Medulla oblongata (tissue), 1 donor: ENCODE measurements around the gene IFRD2.
"Not testable (repeated sequence)": the region's sequence is repeated elsewhere in the genome, so short reads cannot be mapped to it uniquely, and the experiment has no call there.

Source experiments
- DNase-seq: peaks from one replicate; pipeline ENCODE4 v3.0.0-alpha.2; 2015; ENCODE audit errors: extremely low spot score

Gene IFRD2

DNA sequence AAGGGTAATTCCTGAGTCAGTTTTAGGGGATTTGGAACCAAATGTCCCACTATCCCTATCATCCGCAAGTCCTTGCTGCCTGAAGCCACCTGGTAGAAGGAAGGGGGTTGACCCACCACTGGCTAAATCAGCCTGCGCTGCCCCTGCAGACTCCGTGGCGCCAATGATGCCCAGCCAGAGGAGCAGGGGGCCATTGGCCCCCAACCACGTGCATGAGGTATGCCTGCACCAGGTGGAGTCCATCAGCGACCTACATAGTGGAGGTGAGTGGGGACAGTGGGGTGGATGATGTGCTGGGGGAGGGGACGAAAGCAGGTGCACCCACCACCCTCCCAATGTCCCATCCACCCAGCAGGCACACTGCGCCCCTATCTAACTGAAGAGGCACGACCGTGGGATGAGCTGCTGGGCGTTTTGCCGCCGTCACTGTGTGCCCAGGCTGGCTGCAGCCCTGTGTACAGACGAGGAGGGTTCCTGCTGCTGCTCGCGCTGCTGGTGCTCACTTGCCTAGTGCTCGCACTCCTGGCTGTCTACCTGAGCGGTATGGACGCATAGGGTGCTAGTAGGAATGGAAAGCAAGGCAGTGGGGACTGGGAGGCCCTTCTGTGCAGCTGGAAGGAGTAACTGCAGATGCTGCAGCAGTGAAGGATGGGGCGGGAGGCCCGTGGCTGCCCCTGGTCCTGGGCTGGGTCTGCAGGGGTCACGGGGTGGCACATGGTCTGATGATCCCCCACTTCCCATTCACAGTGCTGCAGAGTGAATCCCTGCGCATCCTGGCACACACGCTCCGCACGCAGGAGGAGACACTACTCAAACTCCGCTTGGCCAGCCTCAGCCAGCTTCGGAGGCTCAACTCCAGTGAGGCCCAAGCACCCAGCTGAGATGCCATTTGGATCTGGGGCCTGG, 5.7 kb downstream of the IFRD2 start:
- DNase-seq = no peak

DNA sequence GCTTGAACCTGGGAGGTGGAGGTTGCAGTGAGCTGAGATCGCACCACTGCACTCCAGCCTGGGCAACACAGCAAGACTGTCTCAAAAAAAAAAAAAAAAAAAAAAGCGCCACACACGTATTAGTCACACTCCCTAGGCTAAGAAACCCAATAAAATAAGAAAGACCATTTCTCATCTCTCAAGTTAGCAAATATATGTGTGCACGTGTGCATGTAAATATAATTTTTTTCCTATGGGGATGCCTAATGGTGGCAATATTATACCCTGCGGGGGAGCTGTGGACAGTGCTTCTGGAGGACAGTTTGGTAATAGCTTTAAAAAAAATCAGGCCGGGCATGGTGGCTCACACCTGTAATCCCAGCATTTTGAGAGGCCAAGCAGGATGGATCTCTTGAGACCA, 8.1 kb downstream of the IFRD2 start:
- DNase-seq = not testable (repeated sequence)

DNA sequence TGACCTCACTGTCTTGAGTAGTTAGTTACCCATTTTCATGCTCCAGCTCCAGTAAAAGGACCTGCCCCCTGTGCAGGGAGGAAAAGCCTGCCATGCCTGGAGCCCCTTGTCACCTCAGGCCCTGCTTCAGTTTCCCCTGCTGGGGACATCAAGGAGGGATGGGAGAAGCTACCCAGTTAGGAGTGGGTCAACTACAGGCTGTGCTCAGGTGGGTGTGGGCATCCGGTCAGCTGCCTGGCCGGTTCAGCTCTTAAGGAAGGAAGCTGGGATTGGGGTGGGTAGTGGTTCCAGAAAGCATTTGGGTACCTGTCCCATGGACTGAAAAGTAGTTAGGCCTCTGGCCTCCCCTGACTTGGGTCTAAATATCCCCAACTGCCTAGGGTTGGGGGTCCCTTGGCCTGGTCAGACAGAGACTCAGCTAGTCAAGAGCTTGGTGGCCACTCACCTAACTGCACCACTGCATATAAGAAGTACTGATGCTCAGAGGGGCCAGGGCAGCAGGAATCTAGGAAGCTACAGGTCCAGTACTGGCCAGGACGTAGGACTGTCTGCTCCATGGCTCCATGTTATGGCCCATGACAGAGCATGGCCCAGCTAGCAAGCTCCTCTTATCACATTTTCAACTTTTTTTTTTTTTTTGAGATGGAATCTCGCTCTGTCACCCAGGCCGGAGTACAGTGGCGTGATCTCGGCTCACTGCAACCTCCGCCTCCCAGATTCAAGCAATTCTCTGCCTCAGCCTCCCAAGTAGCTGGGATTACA, 12.8 kb downstream of the IFRD2 start:
- DNase-seq = no peak

DNA sequence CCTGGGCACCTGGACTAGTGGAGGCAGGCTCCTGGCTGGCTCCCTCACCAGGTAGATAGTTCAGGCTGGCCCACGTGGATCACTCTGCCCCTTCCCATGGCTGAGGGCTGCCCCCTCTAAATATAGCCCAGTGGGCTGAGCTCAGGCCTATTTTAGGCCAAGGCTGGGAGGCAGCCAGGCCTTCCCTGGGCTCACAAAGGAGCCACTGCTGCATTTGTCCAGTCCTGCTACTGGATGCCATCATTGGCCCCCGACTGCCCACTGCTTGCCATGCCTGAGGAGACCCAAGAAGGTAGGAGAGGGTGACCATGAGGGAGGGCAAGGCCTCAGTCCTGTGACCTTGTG, 13.4 kb downstream of the IFRD2 start, which contains the start of gene LSMEM2:
Gene LSMEM2, plus strand, starts transcription at position 208 of the 345 bp plus-strand sequence. Its CDS starts 27 bp downstream, at position 235.
- DNase-seq = peak; percentile 71

GRCh38 chr3:50278123-50278879, 13.9 kb downstream of the IFRD2 start:
- peak; percentile 75 for DNase-seq

DNA sequence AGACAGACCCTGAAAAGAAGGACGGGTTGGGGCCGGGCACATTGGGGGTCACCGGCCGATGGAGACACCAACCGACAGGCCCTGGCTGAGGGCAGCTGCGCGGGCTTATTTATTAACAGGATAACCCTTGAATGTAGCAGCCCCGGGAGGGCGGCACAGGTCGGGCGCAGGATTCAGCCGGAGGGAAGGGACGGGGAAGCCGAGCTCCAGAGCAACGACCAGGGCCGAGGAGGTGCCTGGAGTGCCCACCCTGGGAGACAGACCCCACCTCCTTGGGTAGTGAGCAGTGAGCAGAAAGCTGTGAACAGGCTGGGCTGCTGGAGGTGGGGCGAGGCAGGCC, 15.5 kb downstream of the IFRD2 start:
- no peak for DNase-seq

- DNase-seq = no peak
Observed at GRCh38 chr3:50275996-50276761, 16.1 kb downstream of the IFRD2 start.

GRCh38 chr3:50275141-50275995, 16.9 kb downstream of the IFRD2 start:
- no peak for DNase-seq

DNA sequence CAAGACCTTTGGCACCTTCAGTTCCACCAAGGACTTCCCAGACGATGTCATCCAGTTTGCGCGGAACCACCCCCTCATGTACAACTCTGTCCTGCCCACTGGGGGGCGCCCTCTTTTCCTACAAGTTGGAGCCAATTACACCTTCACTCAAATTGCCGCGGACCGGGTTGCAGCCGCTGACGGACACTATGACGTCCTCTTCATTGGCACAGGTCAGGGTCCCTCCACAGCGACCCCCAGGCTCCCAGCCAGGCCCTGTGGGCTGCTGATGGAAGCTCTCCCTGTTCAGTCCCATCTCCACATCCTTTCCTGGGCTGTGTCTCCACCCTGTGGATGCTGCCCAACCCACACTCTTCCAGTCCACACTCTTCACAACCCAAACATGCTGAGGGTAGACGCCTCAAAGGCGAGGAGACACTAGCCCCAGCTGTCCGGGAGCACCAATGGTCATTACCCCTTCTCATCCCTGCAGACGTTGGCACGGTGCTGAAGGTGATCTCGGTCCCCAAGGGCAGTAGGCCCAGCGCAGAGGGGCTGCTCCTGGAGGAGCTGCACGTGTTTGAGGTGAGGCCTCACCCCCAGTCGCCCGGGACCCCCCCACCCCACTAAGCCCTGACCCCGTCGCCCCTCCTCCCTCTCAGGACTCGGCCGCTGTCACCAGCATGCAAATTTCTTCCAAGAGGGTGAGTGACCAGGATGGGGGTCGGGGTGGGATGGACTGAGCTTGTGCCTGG, 17.7 kb downstream of the IFRD2 start:
- DNase-seq = peak; percentile 67

- no peak for DNase-seq
Observed at GRCh38 chr3:50273689-50274065, 18.6 kb downstream of the IFRD2 start.

GRCh38 chr3:50272911-50273688, 19.1 kb downstream of the IFRD2 start:
- peak; percentile 93 for DNase-seq

DNA sequence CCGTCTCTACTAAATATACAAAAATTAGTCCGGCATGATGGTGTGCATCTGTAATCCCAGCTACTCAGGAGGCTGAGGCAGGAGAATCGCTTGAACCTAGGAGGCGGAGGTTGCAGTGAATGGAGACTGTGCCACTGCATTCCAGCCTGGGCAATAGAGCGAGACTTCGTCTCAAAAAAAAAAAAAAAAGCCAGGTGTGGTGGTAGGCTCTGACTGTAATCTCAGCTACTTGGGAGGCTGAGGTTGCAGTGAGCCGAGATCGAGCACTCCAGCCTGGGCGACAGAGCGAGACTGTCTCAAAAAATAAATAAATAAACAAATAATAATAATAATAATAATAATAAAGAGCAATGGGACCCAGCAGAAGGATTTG, 19.7 kb downstream of the IFRD2 start:
- not testable (repeated sequence) for DNase-seq

GRCh38 chr3:50271314-50271936, 20.8 kb downstream of the IFRD2 start:
- no peak for DNase-seq

- DNase-seq = no peak
Observed at GRCh38 chr3:50270422-50271224, 21.6 kb downstream of the IFRD2 start.

GRCh38 chr3:50269977-50270413, 22.2 kb downstream of the IFRD2 start:
- DNase-seq = no peak

DNA sequence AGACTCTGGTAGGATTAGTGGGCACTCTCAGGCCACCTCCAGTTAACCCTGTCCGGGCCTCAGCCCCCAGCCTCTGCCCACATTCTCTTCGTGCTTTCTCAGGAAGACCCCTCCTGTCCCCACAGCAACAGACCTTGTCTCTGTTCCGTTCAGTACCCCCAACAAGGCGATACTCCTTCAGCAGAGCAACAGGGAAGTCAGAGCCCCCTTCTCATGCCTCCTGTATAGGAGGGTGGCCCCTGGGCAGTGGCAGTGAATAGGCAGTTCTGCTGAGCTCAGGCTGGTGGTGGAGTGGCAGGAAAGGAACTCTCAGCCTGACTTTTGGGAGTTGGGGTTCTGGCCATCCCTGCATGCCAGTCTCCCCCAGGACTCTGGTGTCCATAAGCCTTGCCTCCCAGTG, 22.8 kb downstream of the IFRD2 start:
- DNase-seq = no peak

- peak; percentile 70 for DNase-seq
Observed at GRCh38 chr3:50268703-50269451, 23.4 kb downstream of the IFRD2 start, which contains the start of gene SEMA3B. Gene SEMA3B, plus strand, starts transcription at chr3:50269147. Its CDS starts 94 bp downstream, at chr3:50269241.
